SJCRH30 (cell line): Measurements from ENCODE around the gene CD2AP. TPM values are rescaled to one million over a fixed set of nuclear protein-coding genes. Genes with fewer than 3 reads are reported as not detected.
A peak's percentile ranks its signal among the peaks of the same experiment; 100 is the strongest.

Experiments used
- DNase-seq, 2 experiments: peaks; one replicate each; pipeline ENCODE4 v3.0.0-alpha.2; 2015 to 2020
- H3K27ac ChIP-seq: fragments of 250-450 bp; sonication (Bioruptor Pico); 2 replicates; pipeline ENCODE4 v1.5.1; 2020; ENCODE audit warnings: mild to moderate bottlenecking, moderate library complexity
- H3K27me3 ChIP-seq: fragments of 250-450 bp; sonication (Bioruptor Pico); 2 replicates; pipeline ENCODE4 v1.5.1; 2020; ENCODE audit warnings: mild to moderate bottlenecking, moderate library complexity
- H3K36me3 ChIP-seq: fragments of 250-450 bp; sonication (Bioruptor Pico); 2 replicates; pipeline ENCODE4 v1.5.1; 2020; ENCODE audit warnings: mild to moderate bottlenecking, moderate library complexity
- H3K4me1 ChIP-seq: fragments of 250-450 bp; sonication (Bioruptor Pico); 2 replicates; pipeline ENCODE4 v1.5.1; 2020; ENCODE audit warnings: mild to moderate bottlenecking, moderate library complexity
- H3K4me3 ChIP-seq: fragments of 250-450 bp; sonication (Bioruptor Pico); 2 replicates; pipeline ENCODE4 v1.5.1; 2020; ENCODE audit warnings: mild to moderate bottlenecking, moderate library complexity
- H3K9me3 ChIP-seq: fragments of 250-450 bp; sonication (Bioruptor Pico); replicated peaks from 2 replicates; pipeline ENCODE4 v1.5.1; 2020; ENCODE audit warnings: mild to moderate bottlenecking, moderate library complexity
- total RNA-seq: library from RNA; depleted of rRNA; stranded (reverse); fragments of >200 nt; shearing (Covaris generic); gene quantifications from 2 replicates; pipeline ENCODE4 v1.2.3, GENCODE V29; 2014

The CD2AP gene
- total RNA-seq, 1 experiment from 2014 or later = 11.6 TPM

DNA sequence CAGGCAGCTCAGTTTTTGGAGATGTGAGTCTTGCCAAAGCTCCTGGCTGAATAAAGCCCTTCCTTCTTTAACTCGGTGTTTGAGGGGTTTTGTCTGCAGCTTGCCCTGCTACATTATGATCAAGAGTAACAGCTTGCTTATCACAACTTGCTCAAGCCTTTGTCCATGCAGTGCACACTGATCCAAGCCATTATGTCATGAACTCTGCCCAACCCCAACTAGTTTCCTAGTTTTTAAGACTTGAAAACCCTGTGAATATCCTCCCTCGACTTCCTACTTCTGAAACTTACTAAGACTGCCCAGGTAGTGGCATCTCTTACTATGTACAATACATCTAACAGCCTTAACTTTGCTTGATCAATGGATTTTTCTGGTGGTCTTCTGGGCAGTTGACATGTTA, 170.4 kb downstream of the CD2AP start:
- Histone ChIP-seq H3K4me3 (no peak overlapping the region), H3K36me3 (no peaks in the 10 kb centered on the region), H3K4me1 (no peaks in the 10 kb centered on the region), H3K27me3 (no peaks in the 10 kb centered on the region), H3K9me3 (no peaks in the 10 kb centered on the region), H3K27ac (no peak overlapping the region)
- DNase-seq = no peak

DNA sequence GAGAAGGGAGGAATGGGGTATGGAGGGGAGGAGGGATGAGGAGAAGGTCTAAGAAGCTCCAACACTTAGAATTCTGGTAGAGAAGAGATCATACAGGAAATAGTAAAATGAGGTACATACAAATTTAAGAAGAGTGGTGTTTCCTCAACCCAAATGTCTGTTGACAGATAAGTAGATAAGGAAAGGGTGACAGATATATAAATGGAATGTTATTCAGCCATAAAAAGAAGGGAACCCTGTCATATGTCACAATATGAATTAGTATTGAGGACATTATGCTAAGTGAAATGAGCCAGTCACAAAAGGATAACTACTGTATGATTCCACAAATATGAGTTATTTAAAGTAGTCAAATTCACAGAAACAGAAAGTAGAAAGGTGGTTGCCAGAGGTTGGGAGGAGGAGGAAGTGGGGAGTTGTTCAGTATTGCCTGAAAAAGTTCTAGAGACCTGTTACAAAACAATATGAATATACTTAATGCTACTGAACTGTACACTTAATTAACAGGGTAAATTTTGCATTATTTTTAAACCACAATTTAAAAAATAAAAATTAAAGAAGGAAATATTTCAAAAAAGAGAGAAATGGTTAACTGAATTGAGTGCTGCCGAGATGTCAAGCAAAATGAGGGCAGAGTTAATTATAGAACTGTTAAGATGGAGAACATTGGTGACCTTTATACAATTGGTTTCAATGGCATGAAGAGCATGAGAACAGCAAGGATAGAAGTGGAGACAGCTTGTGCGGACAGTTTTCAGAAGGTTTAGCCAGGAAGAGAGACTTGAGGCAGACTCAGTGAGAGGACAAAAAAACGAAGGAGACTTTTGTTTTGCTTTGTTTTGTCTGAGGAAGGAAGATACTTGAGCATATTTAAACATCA, 173.2 kb downstream of the CD2AP start:
- no peaks in the 10 kb centered on the region for H3K36me3 ChIP-seq
- peaks cover under 1% of the 10 kb centered on the region; the same call in 1 of the 2 replicates for H3K4me1 ChIP-seq
- H3K9me3 ChIP-seq = no peaks in the 10 kb centered on the region
- DNase-seq = no peak
- H3K4me3 ChIP-seq = no peak overlapping the region
- no peaks in the 10 kb centered on the region for H3K27me3 ChIP-seq
- H3K27ac ChIP-seq = no peak overlapping the region

DNA sequence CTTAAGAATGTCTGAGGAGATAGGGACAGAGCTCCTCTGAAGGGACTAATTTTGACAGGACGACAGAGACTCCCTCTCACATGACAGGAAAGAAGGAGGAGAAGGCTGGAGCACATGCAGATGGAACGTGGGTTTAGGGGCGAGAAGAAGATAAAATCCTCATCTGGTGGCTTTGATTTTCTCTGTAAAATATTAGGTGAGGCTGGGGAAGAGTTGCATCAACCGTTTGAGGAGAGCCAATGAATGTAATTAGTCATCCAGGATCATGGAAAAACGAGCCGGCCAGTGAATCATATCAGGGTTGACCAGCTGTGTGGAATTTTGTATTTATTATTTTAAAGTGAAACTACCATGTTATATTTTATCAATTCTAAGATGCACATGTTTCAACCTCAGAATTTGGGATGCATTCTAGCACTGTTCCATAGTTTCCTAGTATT, 173.9 kb downstream of the CD2AP start:
- H3K4me3 ChIP-seq = no peak overlapping the region
- no peaks in the 10 kb centered on the region for H3K36me3 ChIP-seq
- no peak for DNase-seq
- H3K9me3 ChIP-seq = no peaks in the 10 kb centered on the region
- H3K27ac ChIP-seq = no peak overlapping the region
- no peaks in the 10 kb centered on the region for H3K27me3 ChIP-seq
- peaks cover 3% of the 10 kb centered on the region; the same call in 1 of the 2 replicates for H3K4me1 ChIP-seq

DNA sequence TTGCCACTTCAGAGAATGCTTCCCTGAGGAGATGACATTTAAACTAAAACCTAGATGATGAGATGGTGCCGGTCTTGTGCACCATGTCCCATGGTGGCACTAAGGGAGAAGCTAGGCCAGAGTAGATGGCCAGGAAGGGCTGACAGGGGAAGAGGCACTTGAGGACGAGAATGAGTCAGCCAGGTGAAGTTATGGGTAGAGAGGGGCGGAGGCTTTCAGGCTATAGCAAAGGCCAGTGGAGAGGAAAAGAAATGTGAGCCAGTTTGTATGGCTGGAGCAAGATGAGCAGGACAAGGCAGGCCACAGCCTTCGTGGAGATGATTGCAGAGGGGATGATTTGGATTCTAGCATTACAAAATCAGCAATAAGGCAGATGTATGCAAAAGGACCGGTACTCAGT, 176.1 kb downstream of the CD2AP start:
- H3K27ac ChIP-seq = no peak overlapping the region
- H3K9me3 ChIP-seq = no peaks in the 10 kb centered on the region
- H3K4me1 ChIP-seq = peaks cover 3% of the 10 kb centered on the region; the same call in 1 of the 2 replicates
- H3K4me3 ChIP-seq = no peak overlapping the region
- no peak for DNase-seq
- H3K36me3 ChIP-seq = no peaks in the 10 kb centered on the region
- H3K27me3 ChIP-seq = no peaks in the 10 kb centered on the region

DNA sequence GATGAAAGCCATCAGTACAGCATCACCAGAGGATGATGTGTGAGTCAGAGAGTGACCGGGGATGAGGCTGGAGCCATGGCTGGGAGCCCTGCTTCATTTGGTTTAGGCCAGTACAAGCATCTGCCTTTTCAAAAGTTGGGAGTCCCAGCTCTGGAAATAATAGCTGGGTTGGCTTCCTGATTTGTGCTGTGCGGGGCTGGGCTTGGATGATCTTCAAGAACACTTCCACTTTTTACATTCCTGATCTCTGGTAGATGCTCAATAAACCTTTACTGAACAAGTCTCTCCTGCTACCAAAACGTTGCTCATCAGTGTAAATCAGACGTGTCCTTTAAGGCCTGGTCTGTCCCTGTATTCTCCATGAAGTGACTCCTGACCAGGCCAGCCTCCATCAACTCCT, 176.7 kb downstream of the CD2AP start:
- Histone ChIP-seq H3K4me1 (peaks cover 3% of the 10 kb centered on the region; the same call in 1 of the 2 replicates), H3K9me3 (no peaks in the 10 kb centered on the region), H3K27me3 (no peaks in the 10 kb centered on the region), H3K36me3 (no peaks in the 10 kb centered on the region), H3K27ac (no peak overlapping the region), H3K4me3 (no peak overlapping the region)
- no peak for DNase-seq

DNA sequence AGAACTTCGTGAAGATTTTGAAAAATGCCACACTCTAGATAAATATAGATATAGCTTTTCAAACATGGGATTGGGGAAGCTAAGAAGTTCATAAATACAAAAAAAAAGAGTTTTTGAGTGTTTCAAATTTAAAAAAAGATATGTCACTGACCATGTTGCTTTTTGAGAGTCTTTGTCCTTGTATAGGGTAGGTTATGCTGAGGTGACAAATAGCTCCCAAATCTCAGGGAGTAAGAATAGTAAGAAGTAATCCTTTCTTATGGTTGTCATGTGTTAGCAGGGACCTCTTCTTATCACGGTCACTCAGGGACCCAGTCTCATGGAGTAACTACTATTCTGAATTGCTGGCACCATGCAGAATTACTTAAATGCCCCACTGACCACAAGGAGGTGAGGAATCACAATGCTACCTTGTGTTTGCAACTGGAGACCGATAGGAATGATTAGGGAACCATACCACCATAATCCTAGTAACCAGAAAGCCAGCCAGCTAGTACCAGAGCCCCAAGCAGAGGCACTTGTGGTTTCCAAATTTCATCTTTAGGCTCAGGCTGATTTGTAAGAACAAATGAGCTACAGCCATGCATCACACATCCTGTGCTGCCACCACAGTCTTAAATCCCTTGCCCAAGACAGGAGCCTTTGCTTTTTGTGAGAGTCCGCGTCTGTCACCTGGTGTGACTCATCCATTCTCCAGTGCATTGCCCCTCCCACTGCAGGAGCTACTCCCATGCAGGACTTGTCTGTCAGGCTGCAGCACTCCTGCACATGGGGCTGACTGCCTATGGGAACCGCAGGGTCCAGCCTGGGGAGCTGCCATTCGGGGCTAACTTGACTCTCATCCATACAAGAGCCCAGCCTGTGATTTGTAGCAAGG, 178.4 kb downstream of the CD2AP start:
- peak; percentile 39 to 56 for DNase-seq
- H3K27me3 ChIP-seq = no peaks in the 10 kb centered on the region
- no peak overlapping the region for H3K4me3 ChIP-seq
- H3K9me3 ChIP-seq = no peaks in the 10 kb centered on the region
- no peak overlapping the region for H3K27ac ChIP-seq
- peaks cover 3% of the 10 kb centered on the region; the same call in 1 of the 2 replicates for H3K4me1 ChIP-seq
- no peaks in the 10 kb centered on the region for H3K36me3 ChIP-seq

DNA sequence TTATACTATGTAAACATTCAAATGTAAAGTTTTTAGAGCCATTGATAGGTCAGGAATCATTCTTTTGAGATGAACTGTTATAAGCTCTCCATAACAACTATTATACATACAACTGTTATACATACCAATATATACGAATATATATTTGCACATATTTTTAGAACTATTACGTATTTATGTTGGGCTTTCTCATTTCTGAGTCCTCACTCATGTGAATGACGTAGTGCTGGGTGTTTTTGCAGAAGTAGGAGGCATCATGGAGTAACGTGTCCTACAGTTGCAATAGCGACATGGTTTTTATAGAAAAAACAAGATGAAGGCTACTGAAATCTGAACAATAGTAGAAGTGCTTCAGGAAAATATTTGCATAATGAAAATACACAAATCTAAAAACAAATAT, 184.4 kb downstream of the CD2AP start:
- DNase-seq = no peak
- H3K36me3 ChIP-seq = no peaks in the 10 kb centered on the region
- no peak overlapping the region for H3K4me3 ChIP-seq
- no peak overlapping the region for H3K27ac ChIP-seq
- H3K9me3 ChIP-seq = no peaks in the 10 kb centered on the region
- H3K4me1 ChIP-seq = no peaks in the 10 kb centered on the region
- H3K27me3 ChIP-seq = no peaks in the 10 kb centered on the region

DNA sequence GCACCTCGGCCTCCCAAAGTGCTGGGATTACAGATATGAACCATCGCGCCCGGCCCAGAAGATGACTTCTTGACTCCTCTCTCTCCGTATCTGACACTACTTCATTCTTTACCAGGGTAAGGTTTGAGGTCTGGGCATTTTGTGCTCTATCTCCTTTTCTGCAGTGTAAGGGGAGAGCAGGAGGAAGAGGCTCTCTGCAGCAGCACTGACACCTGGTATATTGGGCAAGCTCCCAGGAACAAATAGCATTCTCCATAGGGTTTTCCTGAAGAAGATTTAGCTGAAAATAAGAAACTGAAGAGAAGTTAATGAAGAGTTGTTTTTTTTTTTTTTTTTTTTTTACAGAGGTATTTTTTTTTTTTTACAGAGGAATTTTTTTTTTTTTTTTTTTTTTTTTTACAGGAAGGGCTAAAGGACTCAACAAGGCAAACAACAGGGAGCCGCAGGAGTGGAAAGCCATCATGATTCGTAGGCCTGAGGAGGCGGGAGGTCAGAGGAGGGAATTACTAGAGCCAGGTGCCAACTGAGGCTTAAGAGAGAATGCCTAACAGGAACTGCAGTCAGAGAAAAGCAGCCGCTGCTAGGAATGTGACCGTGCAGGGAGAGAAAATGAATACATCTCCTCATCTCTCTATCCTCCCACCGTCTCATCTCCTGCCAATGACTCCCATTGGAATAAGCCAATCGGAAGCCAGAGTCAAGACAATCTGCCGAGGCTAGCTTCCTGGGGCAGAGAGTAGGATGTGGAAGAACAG, 186.1 kb downstream of the CD2AP start:
- no peak overlapping the region for H3K4me3 ChIP-seq
- H3K4me1 ChIP-seq = no peaks in the 10 kb centered on the region

DNA sequence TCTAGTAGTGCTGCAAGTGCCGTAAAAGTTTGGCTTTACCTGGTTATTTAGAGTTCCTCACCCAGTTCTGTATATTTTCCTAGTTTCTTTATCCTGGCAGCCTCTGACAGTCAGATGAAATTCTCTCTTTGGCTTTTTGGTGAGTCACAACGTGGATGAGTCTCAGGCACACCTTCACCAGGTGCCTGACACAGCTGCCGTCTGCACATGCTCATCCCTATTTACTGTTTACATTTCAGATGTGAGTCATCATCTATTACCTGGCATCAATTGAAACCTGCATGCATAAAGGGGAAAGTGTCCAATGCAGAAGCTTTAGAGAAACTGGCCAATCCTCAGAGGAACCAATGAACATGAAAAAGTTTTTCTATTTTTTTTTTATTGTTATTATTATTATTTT, 187.5 kb downstream of the CD2AP start:
- Histone ChIP-seq H3K4me1 (no peaks in the 10 kb centered on the region), H3K4me3 (no peak overlapping the region), H3K36me3 (no peaks in the 10 kb centered on the region), H3K9me3 (no peaks in the 10 kb centered on the region), H3K27ac (no peak overlapping the region), H3K27me3 (no peaks in the 10 kb centered on the region)
- no peak for DNase-seq

More for the DNA sequence above, 186.1 kb downstream of the CD2AP start:
- Histone ChIP-seq H3K27me3 (no peaks in the 10 kb centered on the region), H3K9me3 (no peaks in the 10 kb centered on the region), H3K36me3 (no peaks in the 10 kb centered on the region), H3K27ac (no peak overlapping the region)
- peak; percentile 7 to 22 for DNase-seq

DNA sequence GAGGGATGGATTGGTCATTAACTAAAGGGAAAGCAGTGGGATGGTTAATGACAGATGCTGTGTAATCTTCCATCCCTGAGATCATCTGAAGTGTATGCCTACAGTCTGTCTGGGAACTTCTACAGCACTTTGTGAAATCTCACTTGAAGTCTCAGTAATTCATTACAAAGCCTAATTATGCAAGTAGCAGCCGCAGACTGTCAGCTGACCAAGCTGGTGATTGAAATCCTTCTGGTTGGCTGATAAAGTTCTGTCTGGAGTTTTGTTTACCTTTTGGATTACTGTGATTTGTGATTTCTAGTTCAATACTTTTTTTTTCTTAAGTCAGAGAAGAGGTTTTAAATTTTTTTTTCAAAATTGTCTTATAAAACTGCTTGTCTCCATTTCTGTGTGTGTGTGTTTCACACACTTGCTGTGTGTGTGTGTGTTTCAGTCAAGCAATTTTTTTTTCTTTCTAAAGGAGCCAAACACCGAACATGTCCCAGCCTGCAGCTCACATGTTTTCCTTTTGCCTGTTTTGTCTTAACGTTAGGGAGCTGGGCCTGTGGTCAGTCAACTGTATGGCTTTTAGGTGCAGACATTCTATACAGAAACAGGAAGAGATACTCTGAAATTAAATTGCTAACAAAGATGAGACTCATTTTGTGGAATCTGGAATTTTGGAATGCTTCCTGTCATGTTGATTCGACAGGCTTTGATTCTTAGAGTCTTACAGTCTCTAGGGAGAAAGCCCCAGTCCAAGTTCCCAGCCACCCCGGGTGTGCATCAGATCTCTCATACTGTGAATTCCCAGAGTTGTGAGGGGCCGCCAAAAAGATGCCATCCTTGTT, 192.3 kb downstream of the CD2AP start:
- H3K27me3 ChIP-seq = no peaks in the 10 kb centered on the region
- peak overlapping the region; percentile 25; the same call in 1 of the 2 replicates for H3K27ac ChIP-seq
- H3K4me1 ChIP-seq = no peaks in the 10 kb centered on the region
- H3K4me3 ChIP-seq = peak overlapping the region; percentile 19
- no peaks in the 10 kb centered on the region for H3K9me3 ChIP-seq
- DNase-seq = peak; percentile 19 to 40
- no peaks in the 10 kb centered on the region for H3K36me3 ChIP-seq

DNA sequence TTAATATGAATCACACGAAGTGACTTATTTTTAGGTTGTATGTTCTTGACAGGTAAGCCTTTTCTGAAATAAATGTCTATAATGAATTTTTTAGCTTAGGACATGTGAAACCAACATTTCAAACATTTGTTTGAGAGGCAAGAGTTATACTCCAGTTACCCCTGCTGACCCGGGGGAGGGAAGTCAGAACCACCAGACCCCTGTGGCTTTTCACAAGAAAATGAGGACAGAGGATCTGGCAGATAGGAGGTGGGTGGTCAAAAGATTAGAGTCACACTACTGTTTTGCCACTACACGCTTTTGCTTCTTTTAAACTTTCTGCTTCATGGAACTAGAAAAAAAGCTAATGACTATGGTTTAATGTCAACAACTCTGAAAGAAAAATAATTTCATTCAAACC, 193.3 kb downstream of the CD2AP start:
- no peaks in the 10 kb centered on the region for H3K9me3 ChIP-seq
- DNase-seq = no peak
- no peaks in the 10 kb centered on the region for H3K36me3 ChIP-seq
- no peak overlapping the region for H3K4me3 ChIP-seq
- no peaks in the 10 kb centered on the region for H3K4me1 ChIP-seq
- H3K27me3 ChIP-seq = no peaks in the 10 kb centered on the region
- H3K27ac ChIP-seq = no peak overlapping the region; the same call in 1 of the 2 replicates

DNA sequence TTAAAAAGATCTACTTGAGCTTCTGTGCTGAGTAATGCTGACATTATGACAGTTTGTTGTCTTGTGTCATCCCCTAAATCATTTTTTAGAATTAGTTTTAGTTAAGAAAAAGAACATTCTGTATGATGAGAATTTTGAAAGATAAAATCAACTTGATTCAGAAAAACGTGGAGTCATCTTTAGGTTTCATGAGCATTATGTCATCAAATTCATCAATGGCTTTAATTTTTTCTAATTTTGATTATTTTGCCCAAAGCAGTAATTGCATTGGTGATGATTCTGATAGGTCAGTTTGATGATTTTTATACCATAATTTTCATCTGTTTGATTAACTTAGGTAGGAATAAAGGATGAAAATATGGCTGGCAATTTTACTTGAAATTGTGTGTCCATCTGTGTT, 194.2 kb downstream of the CD2AP start:
- Histone ChIP-seq H3K27ac (no peak overlapping the region), H3K36me3 (no peaks in the 10 kb centered on the region), H3K4me3 (no peak overlapping the region), H3K27me3 (no peaks in the 10 kb centered on the region), H3K9me3 (no peaks in the 10 kb centered on the region), H3K4me1 (no peaks in the 10 kb centered on the region)
- no peak for DNase-seq

DNA sequence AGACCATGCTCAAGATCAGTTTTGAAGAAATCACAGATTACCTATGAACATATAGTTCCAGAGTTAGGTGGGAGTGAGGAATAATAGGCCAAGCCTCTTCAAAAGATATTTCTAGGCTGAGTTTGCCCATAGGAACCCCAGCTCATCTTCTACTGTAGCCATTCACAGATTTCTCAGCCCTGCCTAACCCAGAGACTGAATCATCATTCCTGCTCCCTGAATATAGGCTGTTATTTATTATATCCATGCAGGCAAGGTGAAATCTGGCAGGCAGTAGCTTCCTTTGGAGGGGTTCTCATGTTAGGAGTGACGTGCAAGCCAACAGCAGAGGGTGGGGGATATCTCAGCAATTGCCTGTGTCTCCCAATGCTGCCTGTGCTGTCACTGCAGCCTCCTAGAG, 195.2 kb downstream of the CD2AP start:
- Histone ChIP-seq H3K27me3 (no peaks in the 10 kb centered on the region), H3K4me3 (no peak overlapping the region), H3K36me3 (no peaks in the 10 kb centered on the region), H3K27ac (no peak overlapping the region), H3K4me1 (no peaks in the 10 kb centered on the region), H3K9me3 (no peaks in the 10 kb centered on the region)
- DNase-seq = no peak

DNA sequence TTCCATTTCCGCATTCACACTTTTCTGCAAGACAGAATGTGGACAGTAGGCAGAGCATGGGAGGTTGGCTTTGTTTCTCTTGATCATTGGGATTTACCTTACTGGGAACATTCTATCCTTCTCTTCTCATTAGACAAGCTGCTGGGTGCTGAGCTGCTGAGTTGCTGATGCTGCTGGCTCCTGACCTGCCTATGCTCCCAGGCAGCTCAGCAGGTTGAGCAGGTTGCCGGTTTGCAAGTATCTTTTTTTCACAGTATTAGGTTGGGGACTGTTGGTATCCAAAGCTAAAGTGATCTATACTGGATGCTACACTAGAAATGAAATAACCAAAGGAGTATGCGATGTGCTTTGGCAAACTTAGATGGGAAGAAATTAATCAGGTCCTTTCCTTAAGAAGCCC, 197.1 kb downstream of the CD2AP start:
- H3K4me3 ChIP-seq = no peak overlapping the region
- H3K27me3 ChIP-seq = no peaks in the 10 kb centered on the region
- H3K27ac ChIP-seq = no peak overlapping the region
- DNase-seq = no peak
- no peaks in the 10 kb centered on the region for H3K36me3 ChIP-seq
- no peaks in the 10 kb centered on the region for H3K9me3 ChIP-seq
- no peaks in the 10 kb centered on the region for H3K4me1 ChIP-seq
